Liver (tissue), 9 donors: ENCODE results near the gene UMPS. TPM values are rescaled to one million over a fixed set of nuclear protein-coding genes. Genes with fewer than 3 reads are reported as not detected.

Experiments used
- DNase-seq: peaks from one replicate; pipeline ENCODE4 v3.0.0-alpha.2; 2017; ENCODE audit warnings: low spot score
- H3K27ac ChIP-seq, 2 donors: one replicate each; pipeline ENCODE4 v1.7.0; 2013; ENCODE audit warnings: inconsistent platforms in 2 of 2, low read length in 2 of 2, control low read depth in 1 of 2, low read depth in 1 of 2, mild to moderate bottlenecking in 1 of 2
- H3K27me3 ChIP-seq, 4 donors: one replicate each; pipeline versions ENCODE4 v1.6.1 to v1.7.0; 2013; ENCODE audit warnings: low read length in 3 of 4, inconsistent platforms in 1 of 4, mild to moderate bottlenecking in 1 of 4, moderate library complexity in 1 of 4; ENCODE audit not compliant: control insufficient read depth in 4 of 4, insufficient read depth in 4 of 4
- H3K36me3 ChIP-seq, 4 donors: one replicate each; pipeline versions ENCODE4 v1.6.1 to v1.7.0; 2013; ENCODE audit warnings: low read length in 3 of 4, mild to moderate bottlenecking in 3 of 4, low read depth in 1 of 4, moderate library complexity in 1 of 4; ENCODE audit not compliant: control insufficient read depth in 4 of 4, insufficient read depth in 3 of 4
- H3K4me1 ChIP-seq, 4 donors: one replicate each; pipeline versions ENCODE4 v1.6.1 to v1.7.0; 2013; ENCODE audit warnings: low read length in 3 of 4, mild to moderate bottlenecking in 3 of 4, moderate library complexity in 1 of 4; ENCODE audit not compliant: control insufficient read depth in 4 of 4, insufficient read depth in 4 of 4
- H3K4me3 ChIP-seq, 3 donors: one replicate each; pipeline versions ENCODE4 v1.6.1 to v1.7.0; 2013; ENCODE audit warnings: low read length in 3 of 3, control low read depth in 1 of 3, low read depth in 1 of 3, mild to moderate bottlenecking in 1 of 3
- H3K9ac ChIP-seq, 2 donors: one replicate each; pipeline ENCODE4 v1.7.0; 2013; ENCODE audit warnings: low read length in 2 of 2, mild to moderate bottlenecking in 2 of 2, moderate library complexity in 2 of 2, control low read depth in 1 of 2, low read depth in 1 of 2
- H3K9me3 ChIP-seq, 4 donors: one replicate each; pipeline versions ENCODE4 v1.6.1 to v1.7.0; 2013; ENCODE audit warnings: low read length in 3 of 4; ENCODE audit not compliant: control insufficient read depth in 4 of 4
- ATF3 ChIP-seq: IDR thresholded peaks from 2 replicates; pipeline ENCODE4 v1.6.1; 2016; ENCODE audit warnings: antibody characterized with exemption
- EGR1 ChIP-seq, 2 donors: IDR thresholded peaks; 2 replicates each; pipeline ENCODE4 v1.6.1; 2016 to 2018; ENCODE audit warnings: antibody characterized with exemption in 2 of 2, low read depth in 2 of 2
- FOXA1 ChIP-seq: IDR thresholded peaks from 2 replicates; pipeline ENCODE4 v1.6.1; 2016; ENCODE audit warnings: antibody characterized with exemption
- FOXA2 ChIP-seq: IDR thresholded peaks from 2 replicates; pipeline ENCODE4 v1.6.1; 2016; ENCODE audit warnings: antibody characterized with exemption
- GABPA ChIP-seq, 2 donors: IDR thresholded peaks in 1 of 2; conservative IDR thresholded peaks in 1 of 2; 2 replicates each; pipeline ENCODE4 v1.6.1; 2016; ENCODE audit warnings: antibody characterized with exemption in 2 of 2, mild to moderate bottlenecking in 1 of 2, moderate library complexity in 1 of 2
- HNF4A ChIP-seq, 2 donors: conservative IDR thresholded peaks; 2 replicates each; pipeline ENCODE4 v1.6.1; 2016; ENCODE audit warnings: antibody characterized with exemption in 2 of 2, mild to moderate bottlenecking in 2 of 2
- HNF4G ChIP-seq: IDR thresholded peaks from 2 replicates; pipeline ENCODE4 v1.6.1; 2016; ENCODE audit warnings: antibody characterized with exemption
- JUND ChIP-seq, 2 donors: IDR thresholded peaks; 2 replicates each; pipeline ENCODE4 v1.6.1; 2016; ENCODE audit warnings: antibody characterized with exemption in 2 of 2
- NR2F2 ChIP-seq: IDR thresholded peaks from 2 replicates; pipeline ENCODE4 v1.6.1; 2016; ENCODE audit warnings: antibody characterized with exemption
- RAD21 ChIP-seq, 2 donors: IDR thresholded peaks; 2 replicates each; pipeline ENCODE4 v1.6.1; 2016; ENCODE audit warnings: antibody characterized with exemption in 2 of 2, mild to moderate bottlenecking in 2 of 2
- REST ChIP-seq: IDR thresholded peaks from 2 replicates; pipeline ENCODE4 v1.6.1; 2016; ENCODE audit warnings: antibody characterized with exemption, mild to moderate bottlenecking
- RXRA ChIP-seq, 2 donors: IDR thresholded peaks; 2 replicates each; pipeline ENCODE4 v1.6.1; 2017 to 2018; ENCODE audit warnings: antibody characterized with exemption in 2 of 2, mild to moderate bottlenecking in 1 of 2
- SP1 ChIP-seq: IDR thresholded peaks from 2 replicates; pipeline ENCODE4 v1.6.1; 2018; ENCODE audit warnings: antibody characterized with exemption, mild to moderate bottlenecking
- TAF1 ChIP-seq: conservative IDR thresholded peaks from 2 replicates; pipeline ENCODE4 v1.6.1; 2016; ENCODE audit warnings: antibody characterized with exemption, mild to moderate bottlenecking
- YY1 ChIP-seq: IDR thresholded peaks from 2 replicates; pipeline ENCODE4 v1.6.1; 2016; ENCODE audit warnings: antibody characterized with exemption, mild to moderate bottlenecking
- ZBTB33 ChIP-seq: IDR thresholded peaks from 2 replicates; pipeline ENCODE4 v1.6.1; 2016; ENCODE audit warnings: antibody characterized with exemption
- WGBS: extraction: QIAGEN DNeasy Blood & Tissue Kit; methylation state at CpG from one replicate; pipeline ENCODE4 v1.1.7; 2013; 5-methylcytosine and 5-hydroxymethylcytosine counted together
- polyA plus RNA-seq, 2 donors: library from polyadenylated mRNA; stranded (reverse) in 1 of 2; unstranded in 1 of 2; fragments of 200-250 nt in 1 of 2; fragments of >200 nt in 1 of 2; fragmentation: Nextera tagmentation in 1 of 2; extraction: Ambion mirVana in 1 of 2; gene quantifications; one replicate each; pipeline versions ENCODE4 v1.2.1 to v1.2.3, GENCODE V29; 2013 to 2015
- total RNA-seq, 2 donors: library from RNA; depleted of rRNA; stranded (reverse); fragments of >200 nt; gene quantifications; one replicate each; pipeline ENCODE4 v1.2.3, GENCODE V29; 2014
- TF ChIP-seq, protein P1 (sequence below): IDR thresholded peaks from 2 replicates; pipeline ENCODE4 v1.6.1; 2016; ENCODE audit warnings: antibody characterized with exemption
- TF ChIP-seq, protein P2 (sequence below): fragments of 150-350 bp; IDR thresholded peaks from 2 replicates; pipeline ENCODE4 v1.5.1; 2017; ENCODE audit warnings: improper control_type of control experiment, low read depth, low read length; ENCODE audit not compliant: missing input control
- donor health status: healthy.
- donor health status: healthy.
- donor health status: healthy.
- donor health status: healthy.
- donor health status: healthy.

The UMPS gene
- total and polyA plus RNA-seq, 4 donors: 21.3 to 39.4 (median 26.0) TPM

GRCh38 chr3:124767691-124768090 lies 37.4 kb downstream of the UMPS start:
- Histone ChIP-seq H3K9me3 (no peaks in the 10 kb centered on the region), H3K4me3 (no peak overlapping the region), H3K9ac (no peak overlapping the region), H3K36me3 (peaks cover 8 to 53% (median 34%) of the 10 kb centered on the region in 4 donors), H3K27ac (no peak overlapping the region), H3K27me3 (no peaks in the 10 kb centered on the region), H3K4me1 (peaks cover 0 to 9% (median 3%) of the 10 kb centered on the region in 4 donors)
- DNase-seq: no peak
- no peak for TF ChIP-seq EGR1 (IDR thresholded peaks at IDR 0.05; ENCODE audit: low read depth in 2 of 2)
- TF ChIP-seq YY1: no peak
- TF ChIP-seq, protein P1, sequence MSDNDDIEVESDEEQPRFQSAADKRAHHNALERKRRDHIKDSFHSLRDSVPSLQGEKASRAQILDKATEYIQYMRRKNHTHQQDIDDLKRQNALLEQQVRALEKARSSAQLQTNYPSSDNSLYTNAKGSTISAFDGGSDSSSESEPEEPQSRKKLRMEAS: no peak
- TF ChIP-seq GABPA (IDR thresholded peaks at IDR 0.05 in 1 of 2, conservative IDR thresholded peaks at IDR 0.05 in 1 of 2): no peak
- no peak for TF ChIP-seq ZBTB33
- TF ChIP-seq FOXA2: no peak
- no peak for TF ChIP-seq RAD21 (IDR thresholded peaks at IDR 0.05)
- TF ChIP-seq FOXA1: no peak
- TF ChIP-seq HNF4A (conservative IDR thresholded peaks at IDR 0.05): no peak
- no peak for TF ChIP-seq JUND (IDR thresholded peaks at IDR 0.05)
- TF ChIP-seq HNF4G: no peak
- no peak for TF ChIP-seq NR2F2
- TF ChIP-seq, protein P2, sequence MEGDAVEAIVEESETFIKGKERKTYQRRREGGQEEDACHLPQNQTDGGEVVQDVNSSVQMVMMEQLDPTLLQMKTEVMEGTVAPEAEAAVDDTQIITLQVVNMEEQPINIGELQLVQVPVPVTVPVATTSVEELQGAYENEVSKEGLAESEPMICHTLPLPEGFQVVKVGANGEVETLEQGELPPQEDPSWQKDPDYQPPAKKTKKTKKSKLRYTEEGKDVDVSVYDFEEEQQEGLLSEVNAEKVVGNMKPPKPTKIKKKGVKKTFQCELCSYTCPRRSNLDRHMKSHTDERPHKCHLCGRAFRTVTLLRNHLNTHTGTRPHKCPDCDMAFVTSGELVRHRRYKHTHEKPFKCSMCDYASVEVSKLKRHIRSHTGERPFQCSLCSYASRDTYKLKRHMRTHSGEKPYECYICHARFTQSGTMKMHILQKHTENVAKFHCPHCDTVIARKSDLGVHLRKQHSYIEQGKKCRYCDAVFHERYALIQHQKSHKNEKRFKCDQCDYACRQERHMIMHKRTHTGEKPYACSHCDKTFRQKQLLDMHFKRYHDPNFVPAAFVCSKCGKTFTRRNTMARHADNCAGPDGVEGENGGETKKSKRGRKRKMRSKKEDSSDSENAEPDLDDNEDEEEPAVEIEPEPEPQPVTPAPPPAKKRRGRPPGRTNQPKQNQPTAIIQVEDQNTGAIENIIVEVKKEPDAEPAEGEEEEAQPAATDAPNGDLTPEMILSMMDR: no peak
- no peak for TF ChIP-seq SP1
- TF ChIP-seq RXRA (IDR thresholded peaks at IDR 0.05): no peak
- TF ChIP-seq ATF3: no peak
- no peak for TF ChIP-seq TAF1
- TF ChIP-seq REST: no peak
- 94% methylated on average over 6 of the region's 6 CpGs for WGBS
